Endothelial cell of umbilical vein (primary cell): ENCODE results near the gene RELN. TPM values are rescaled to one million over a fixed set of nuclear protein-coding genes. Genes with fewer than 3 reads are reported as not detected.

ENCODE experiments used
- BruUV-seq: library from RNA; stranded (reverse); fragments of 400-500 nt; replicated peaks from 2 replicates; lab custom pipeline; 2021; lab: Mats Ljungman, UMichigan
- CTCF ChIA-PET: fragments of 300-600, 350-600 bp; sonication (Branson Sonifier 250); formaldehyde crosslinking; loops from one replicate; lab custom pipeline; 2021; ENCODE audit warnings: antibody characterized with exemption, inconsistent platforms; lab: Charles Lee
- POLR2A ChIA-PET: fragments of 300-600, 350-600 bp; sonication (Branson Sonifier 250); formaldehyde crosslinking; loops from one replicate; lab custom pipeline; 2021; ENCODE audit warnings: antibody characterized with exemption, inconsistent platforms; lab: Charles Lee
- DNase-seq: peaks from one replicate; pipeline ENCODE4 v3.0.0-alpha.2; 2011; ENCODE audit warnings: low read depth, low spot score
- FAIRE-seq: peaks from 2 replicates; lab custom pipeline; 2011; peaks lifted over from hg19 to GRCh38; lab: Jason Lieb, UNC
- H2AFZ ChIP-seq: 2 replicates; pipeline ENCODE4 v1.6.0; 2012; ENCODE audit warnings: low read depth, low read length, control low read depth, inconsistent platforms
- H3K27ac ChIP-seq: 2 replicates; pipeline ENCODE4 v1.5.1; 2011; ENCODE audit warnings: low read depth, mild to moderate bottlenecking, control low read depth, low read length, moderate library complexity; ENCODE audit not compliant: insufficient read depth
- H3K27me3 ChIP-seq, 2 experiments: 2 replicates each; pipeline versions ENCODE4 v1.6.0 to v1.6.1; 2011; ENCODE audit warnings: low read length in 2 of 2, mixed read lengths in 1 of 2; ENCODE audit not compliant: control insufficient read depth in 2 of 2, insufficient read depth in 2 of 2
- H3K36me3 ChIP-seq, 2 experiments: 2 replicates in 1 of 2; 3 replicates in 1 of 2; pipeline ENCODE4 v1.5.1; 2011; ENCODE audit warnings: low read length in 2 of 2, mild to moderate bottlenecking in 1 of 2, moderate library complexity in 1 of 2; ENCODE audit not compliant: control insufficient read depth in 2 of 2, insufficient read depth in 2 of 2; ENCODE audit errors: extremely low read depth in 1 of 2
- H3K4me1 ChIP-seq: 3 replicates; pipeline ENCODE4 v1.5.1; 2011; ENCODE audit warnings: mild to moderate bottlenecking, low read length; ENCODE audit not compliant: control insufficient read depth, insufficient read depth; ENCODE audit errors: extremely low read depth
- H3K4me2 ChIP-seq: 2 replicates; pipeline ENCODE4 v1.6.1; 2011; ENCODE audit warnings: low read length, control low read depth, mixed read lengths; ENCODE audit not compliant: insufficient read depth
- H3K4me3 ChIP-seq, 3 experiments: fragments of 200-600 bp in 1 of 3; sonication (generic), shearing (Covaris generic) in 1 of 3; replicated peaks in 1 of 3; 2 replicates each; pipeline ENCODE4 v1.5.1; 2011 to 2016; ENCODE audit warnings: control low read depth in 3 of 3, low read length in 3 of 3, mild to moderate bottlenecking in 2 of 3, inconsistent platforms in 1 of 3, low read depth in 1 of 3, moderate library complexity in 1 of 3; ENCODE audit not compliant: insufficient read depth in 1 of 3
- H3K79me2 ChIP-seq: 2 replicates; pipeline ENCODE4 v1.6.0; 2012; ENCODE audit warnings: low read length, inconsistent platforms; ENCODE audit not compliant: control insufficient read depth, insufficient read depth
- H3K9ac ChIP-seq: replicated peaks from 2 replicates; pipeline ENCODE3; 2011; ENCODE audit warnings: low read length, control low read depth; ENCODE audit not compliant: insufficient read depth; ENCODE audit errors: extremely low read depth
- H3K9me1 ChIP-seq: replicated peaks from 3 replicates; pipeline ENCODE4 v1.6.0; 2011; ENCODE audit warnings: mild to moderate bottlenecking, low read length; ENCODE audit not compliant: control insufficient read depth, insufficient read depth; ENCODE audit errors: extremely low read depth
- H3K9me3 ChIP-seq: replicated peaks from 2 replicates; pipeline ENCODE4 v1.5.1; 2012; ENCODE audit warnings: low read length, inconsistent platforms; ENCODE audit not compliant: control insufficient read depth, insufficient read depth
- H4K20me1 ChIP-seq: replicated peaks from 2 replicates; pipeline ENCODE3; 2011; ENCODE audit warnings: mild to moderate bottlenecking, low read length; ENCODE audit not compliant: control insufficient read depth, insufficient read depth; ENCODE audit errors: extremely low read depth
- EZH2 ChIP-seq: IDR thresholded peaks from 2 replicates; pipeline ENCODE4 v1.6.1; 2012; ENCODE audit warnings: borderline replicate concordance, low read depth, mild to moderate bottlenecking, moderate library complexity, low read length, inconsistent platforms; ENCODE audit not compliant: severe bottlenecking
- FOS ChIP-seq: IDR thresholded peaks from 2 replicates; pipeline ENCODE4 v1.6.1; 2011; ENCODE audit warnings: mild to moderate bottlenecking, low read length, moderate library complexity, borderline replicate concordance; ENCODE audit not compliant: insufficient read depth
- GATA2 ChIP-seq: IDR thresholded peaks from 2 replicates; pipeline ENCODE4 v1.7.0; 2011; ENCODE audit warnings: low read depth, mild to moderate bottlenecking, moderate library complexity, mixed read lengths, low read length; ENCODE audit not compliant: insufficient read length, insufficient read depth
- JUN ChIP-seq: IDR thresholded peaks from 2 replicates; pipeline ENCODE4 v1.6.1; 2011; ENCODE audit warnings: borderline replicate concordance, low read depth; ENCODE audit not compliant: insufficient read length, insufficient read depth
- MYC ChIP-seq: IDR thresholded peaks from one replicate; pipeline ENCODE4 v1.6.1; 2011; ENCODE audit warnings: mild to moderate bottlenecking, low read depth, low read length
- POLR2A ChIP-seq: IDR thresholded peaks from 2 replicates; pipeline ENCODE4 v1.6.1; 2012; ENCODE audit warnings: low read depth, mild to moderate bottlenecking, control low read depth, low read length
- POLR2AphosphoS5 ChIP-seq: IDR thresholded peaks from 2 replicates; pipeline ENCODE4 v1.6.1; 2012; ENCODE audit warnings: low read depth, mild to moderate bottlenecking, control low read depth, low read length, moderate library complexity; ENCODE audit not compliant: insufficient read depth
- dilution Hi-C: fragments of 300-500 bp; cut with MboI; formaldehyde crosslinking; loops from one replicate; pipeline ENCODE4 v1.15.0; 2019; ENCODE audit warnings: low sequenced_read_pairs; ENCODE audit not compliant: extremely low pct_ligation_motif_present
- intact Hi-C: fragments of 100-400 bp; cut with micrococcal nuclease; formaldehyde crosslinking; loops from one replicate; pipeline ENCODE4 v1.10.0; 2022
- polyA plus RNA-seq, 4 experiments: library from polyadenylated mRNA; depleted of rRNA in 3 of 4; stranded (reverse) in 3 of 4; unstranded in 1 of 4; fragments of >200 nt; gene quantifications; 2 replicates each; pipeline versions ENCODE4 v1.2.1 to v1.2.3, GENCODE V29; 2011 to 2012; ENCODE audit warnings: missing spikeins in 1 of 4
- total RNA-seq: library from RNA; stranded (reverse); gene quantifications from 2 replicates; pipeline ENCODE4 v1.2.3, GENCODE V29; 2021
- TF ChIP-seq, protein P1 (sequence below): IDR thresholded peaks from 2 replicates; pipeline ENCODE4 v1.6.1; 2011; ENCODE audit not compliant: insufficient read depth, insufficient read length
- TF ChIP-seq, protein P2 (sequence below), 2 donors: IDR thresholded peaks; 1 replicate in 1 of 2; 2 replicates in 1 of 2; pipeline ENCODE4 v1.5.1; 2011; ENCODE audit warnings: low read length in 2 of 2, mild to moderate bottlenecking in 2 of 2, moderate library complexity in 2 of 2, control low read depth in 1 of 2, inconsistent platforms in 1 of 2, low read depth in 1 of 2; ENCODE audit not compliant: insufficient read depth in 1 of 2; ENCODE audit errors: extremely low read depth in 1 of 2

The RELN gene
- total and polyA plus RNA-seq, 2 donors (not counting 3 experiments of a cell fraction or from before 2014, with no cell fraction given): 0.15 to 0.22 TPM

DNA sequence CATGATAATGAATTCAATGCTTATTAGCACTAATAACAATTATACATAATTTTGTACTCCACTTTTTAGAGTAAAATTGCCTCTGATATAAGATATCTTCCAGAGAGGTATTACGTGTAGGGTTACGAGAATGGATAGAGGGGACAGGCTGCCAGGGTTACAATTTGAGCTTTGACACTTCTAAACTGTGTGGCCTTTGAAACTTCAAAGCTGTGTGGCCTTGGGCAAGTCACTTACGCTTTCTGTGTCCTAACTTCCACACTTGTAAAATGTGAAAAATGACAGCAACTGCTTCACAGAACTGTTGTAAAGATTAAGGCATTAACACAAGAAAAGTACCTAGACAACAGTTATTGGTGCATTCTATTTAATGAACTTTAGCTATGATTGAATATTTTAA lies 283.9 kb downstream of the RELN start:
- H4K20me1 ChIP-seq: no peaks in the 10 kb centered on the region
- no peak overlapping the region for H2AFZ ChIP-seq
- no peak overlapping the region for H3K4me2 ChIP-seq
- H3K9me1 ChIP-seq: no peaks in the 10 kb centered on the region
- no peak for DNase-seq
- dilution Hi-C loops: no loop called here
- H3K36me3 ChIP-seq: no peaks in the 10 kb centered on the region
- ChIA-PET CTCF (no interaction called here), POLR2A (no interaction called here)
- no peaks in the 10 kb centered on the region for H3K9me3 ChIP-seq
- no peaks in the 10 kb centered on the region for H3K27me3 ChIP-seq
- peaks cover 3% of the 10 kb centered on the region for H3K4me1 ChIP-seq
- BruUV-seq: no TSS peak
- no peaks in the 10 kb centered on the region for H3K79me2 ChIP-seq
- H3K27ac ChIP-seq: no peak overlapping the region
- FAIRE-seq: no peak
- TF ChIP-seq POLR2A: no peak
- no peak for TF ChIP-seq MYC
- TF ChIP-seq, protein P1, sequence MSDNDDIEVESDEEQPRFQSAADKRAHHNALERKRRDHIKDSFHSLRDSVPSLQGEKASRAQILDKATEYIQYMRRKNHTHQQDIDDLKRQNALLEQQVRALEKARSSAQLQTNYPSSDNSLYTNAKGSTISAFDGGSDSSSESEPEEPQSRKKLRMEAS: no peak
- TF ChIP-seq GATA2: no peak
- TF ChIP-seq FOS: no peak
- no peak for TF ChIP-seq EZH2
- TF ChIP-seq, protein P2, sequence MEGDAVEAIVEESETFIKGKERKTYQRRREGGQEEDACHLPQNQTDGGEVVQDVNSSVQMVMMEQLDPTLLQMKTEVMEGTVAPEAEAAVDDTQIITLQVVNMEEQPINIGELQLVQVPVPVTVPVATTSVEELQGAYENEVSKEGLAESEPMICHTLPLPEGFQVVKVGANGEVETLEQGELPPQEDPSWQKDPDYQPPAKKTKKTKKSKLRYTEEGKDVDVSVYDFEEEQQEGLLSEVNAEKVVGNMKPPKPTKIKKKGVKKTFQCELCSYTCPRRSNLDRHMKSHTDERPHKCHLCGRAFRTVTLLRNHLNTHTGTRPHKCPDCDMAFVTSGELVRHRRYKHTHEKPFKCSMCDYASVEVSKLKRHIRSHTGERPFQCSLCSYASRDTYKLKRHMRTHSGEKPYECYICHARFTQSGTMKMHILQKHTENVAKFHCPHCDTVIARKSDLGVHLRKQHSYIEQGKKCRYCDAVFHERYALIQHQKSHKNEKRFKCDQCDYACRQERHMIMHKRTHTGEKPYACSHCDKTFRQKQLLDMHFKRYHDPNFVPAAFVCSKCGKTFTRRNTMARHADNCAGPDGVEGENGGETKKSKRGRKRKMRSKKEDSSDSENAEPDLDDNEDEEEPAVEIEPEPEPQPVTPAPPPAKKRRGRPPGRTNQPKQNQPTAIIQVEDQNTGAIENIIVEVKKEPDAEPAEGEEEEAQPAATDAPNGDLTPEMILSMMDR (IDR thresholded peaks at IDR 0.05; ENCODE audit: extremely low read depth in 1 of 2, insufficient read depth in 1 of 2, low read depth in 1 of 2, low read length in 2 of 2): no peak
- TF ChIP-seq POLR2AphosphoS5: no peak
- no peak for TF ChIP-seq JUN
- intact Hi-C loops: no loop called here
- H3K4me3 ChIP-seq: no peak overlapping the region
- H3K9ac ChIP-seq: no peak overlapping the region
